ENCODE measurements around the gene SELENOM.
"Not testable (repeated sequence)": the region's sequence is repeated elsewhere in the genome, so short reads cannot be mapped to it uniquely, and the experiment has no call there.

Gene SELENOM

GRCh38 chr22:31128156-31128555 lies 20.8 kb upstream of the SELENOM start:
- no peak for DNase-seq

DNA sequence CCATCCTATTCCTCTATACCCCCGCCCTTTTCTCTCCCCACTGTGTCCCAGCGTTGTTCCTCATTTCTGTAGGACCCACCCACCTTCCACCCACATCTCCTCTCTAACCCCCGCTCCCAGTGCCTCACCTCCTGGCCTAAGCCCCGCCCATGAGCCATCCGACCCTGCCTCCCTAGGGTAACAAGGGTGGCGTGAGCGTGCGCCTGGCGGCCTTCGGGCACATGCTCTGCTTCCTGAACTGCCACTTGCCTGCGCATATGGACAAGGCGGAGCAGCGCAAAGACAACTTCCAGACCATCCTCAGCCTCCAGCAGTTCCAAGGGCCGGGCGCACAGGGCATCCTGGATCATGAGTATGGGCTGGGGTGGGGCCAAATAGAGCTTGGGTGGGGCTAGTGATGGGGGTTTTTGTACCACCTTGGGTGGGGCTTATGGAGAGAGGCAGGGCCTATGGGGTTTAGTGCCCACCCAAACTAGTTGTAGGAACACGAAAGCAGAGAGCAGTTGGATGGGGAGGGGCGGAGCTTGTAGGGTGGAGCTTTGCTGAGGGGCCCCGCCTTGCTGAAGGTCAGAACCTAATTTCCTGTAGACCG lies 19.9 kb upstream of the SELENOM start:
- DNase-seq: no peak

DNA sequence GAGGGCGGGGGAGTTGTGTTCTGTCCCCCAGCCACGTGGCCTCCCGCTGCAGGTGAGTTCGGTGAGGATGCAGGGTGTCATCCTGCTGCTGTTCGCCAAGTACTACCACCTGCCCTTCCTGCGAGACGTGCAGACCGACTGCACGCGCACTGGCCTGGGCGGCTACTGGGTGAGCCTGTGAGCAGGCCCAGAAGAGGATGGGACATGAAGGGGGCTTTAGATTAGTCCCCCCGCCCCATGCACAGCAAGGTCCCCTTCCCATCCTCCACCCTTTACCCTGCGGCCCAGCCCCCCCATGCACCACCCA lies 19.5 kb upstream of the SELENOM start:
- no peak for DNase-seq

- DNase-seq: no peak
Observed at GRCh38 chr22:31126128-31126868, 18.9 kb upstream of the SELENOM start.

DNA sequence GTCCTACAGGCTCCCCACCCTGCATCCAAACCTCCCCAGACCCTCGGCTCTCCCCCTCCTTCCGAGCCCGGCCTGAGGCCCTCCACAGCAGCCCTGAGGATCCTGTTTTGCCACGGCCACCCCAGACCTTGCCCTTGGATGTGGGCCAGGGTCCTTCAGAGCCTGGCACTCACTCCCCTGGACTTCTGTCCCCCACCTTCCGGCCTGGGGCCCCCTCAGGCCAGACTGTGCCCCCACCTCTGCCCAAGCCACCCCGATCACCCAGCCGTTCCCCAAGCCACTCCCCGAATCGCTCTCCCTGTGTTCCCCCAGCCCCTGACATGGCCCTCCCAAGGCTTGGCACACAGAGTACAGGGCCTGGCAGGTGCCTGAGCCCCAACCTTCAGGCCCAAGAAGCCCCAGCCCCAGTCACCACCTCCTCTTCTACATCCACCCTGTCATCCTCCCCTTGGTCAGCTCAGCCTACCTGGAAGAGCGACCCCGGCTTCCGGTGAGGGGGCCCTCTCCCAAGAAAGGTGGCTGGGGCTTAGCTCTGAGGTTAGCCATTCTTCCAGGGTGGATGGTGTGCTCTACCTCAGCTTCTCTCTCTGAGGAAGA lies 18.3 kb upstream of the SELENOM start:
- DNase-seq: no peak

- DNase-seq: no peak
Observed at GRCh38 chr22:31124811-31125465, 17.6 kb upstream of the SELENOM start.

DNA sequence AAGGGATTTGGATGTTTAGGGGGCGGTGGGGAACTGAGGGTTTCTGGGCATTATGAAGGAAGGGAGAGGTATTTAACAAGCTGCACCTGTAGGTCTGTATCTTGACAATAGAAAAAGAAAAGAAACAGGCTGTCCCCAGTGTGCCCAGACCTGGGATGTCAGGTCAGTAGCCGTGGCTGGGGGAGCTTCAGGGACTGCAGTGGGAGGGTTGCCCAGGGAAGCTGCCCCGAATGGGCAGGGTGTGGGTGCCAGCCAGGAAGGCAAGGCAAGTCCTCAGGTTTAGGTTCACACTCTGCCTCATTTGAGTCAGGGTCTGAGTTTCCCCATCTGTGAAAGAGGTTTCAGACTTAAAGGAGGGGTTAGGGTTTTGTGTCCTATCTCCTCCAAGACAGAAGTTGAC lies 16.9 kb upstream of the SELENOM start:
- no peak for DNase-seq

- no peak for DNase-seq
Observed at GRCh38 chr22:31123292-31123602, 15.9 kb upstream of the SELENOM start.

GRCh38 chr22:31122532-31123291 lies 15.3 kb upstream of the SELENOM start, which contains the start of gene INPP5J:
INPP5J (plus strand) TSS chr22:31122966; CDS start chr22:31123015, 49 bp downstream.
- DNase-seq: no peak

GRCh38 chr22:31122196-31122531 lies 14.8 kb upstream of the SELENOM start:
- no peak for DNase-seq

- DNase-seq: no peak
Observed at GRCh38 chr22:31121403-31121802, 14.0 kb upstream of the SELENOM start.

- DNase-seq: no peak
Observed at GRCh38 chr22:31120642-31121041, 13.3 kb upstream of the SELENOM start.

- DNase-seq: no peak
Observed at GRCh38 chr22:31120230-31120629, 12.9 kb upstream of the SELENOM start.

GRCh38 chr22:31119026-31119717 lies 11.8 kb upstream of the SELENOM start:
- no peak for DNase-seq

GRCh38 chr22:31118046-31118820 lies 10.9 kb upstream of the SELENOM start:
- no peak for DNase-seq

GRCh38 chr22:31112547-31113091 lies 5.3 kb upstream of the SELENOM start:
- not testable (repeated sequence) for DNase-seq

DNA sequence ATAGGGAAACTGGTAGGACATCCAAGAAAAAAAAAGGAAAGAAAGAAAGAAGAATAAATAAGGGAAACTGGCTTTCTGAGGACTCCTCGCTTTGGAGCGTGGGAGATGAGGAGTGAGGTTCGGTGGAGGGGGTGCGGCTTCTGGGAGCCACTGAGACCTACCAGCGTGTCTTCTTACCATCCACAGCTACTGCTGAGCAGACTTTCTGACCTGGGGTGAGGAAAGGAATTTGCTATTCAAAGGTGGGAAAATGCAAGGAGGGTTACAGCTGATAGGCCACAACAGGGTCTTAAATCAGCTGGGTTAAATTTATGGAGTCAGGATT lies 488 bp upstream of the SELENOM start:
- DNase-seq: no peak

DNA sequence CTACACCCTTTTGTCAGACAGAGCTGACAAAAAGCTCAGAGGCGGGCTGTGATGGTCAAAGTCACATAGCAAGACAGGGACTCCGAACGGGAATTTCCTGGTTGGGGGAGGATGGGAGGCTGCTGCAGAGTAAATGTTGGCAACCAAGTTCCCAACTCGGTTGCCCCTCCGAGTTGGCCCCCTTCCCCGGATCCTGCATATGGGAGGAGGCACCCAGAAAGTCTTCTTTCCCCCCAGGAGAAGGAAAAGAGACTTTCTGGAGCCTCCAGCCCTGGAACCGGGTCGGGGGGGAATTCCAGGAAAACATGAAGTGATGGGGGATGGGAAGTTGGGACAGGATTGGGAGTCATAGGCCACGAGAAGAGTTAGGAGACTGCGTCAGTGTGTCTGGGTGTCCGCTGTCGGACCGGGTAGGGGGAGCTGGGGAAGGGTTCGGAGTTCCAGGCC lies 614 bp downstream of the SELENOM start:
- DNase-seq: no peak

- DNase-seq: no peak
Observed at GRCh38 chr22:31106001-31106571, 1.3 kb downstream of the SELENOM start.

GRCh38 chr22:31105282-31105929 lies 2.0 kb downstream of the SELENOM start:
- no peak for DNase-seq

- DNase-seq: no peak
Observed at GRCh38 chr22:31104869-31105268, 2.5 kb downstream of the SELENOM start.

Data from CD4-positive, alpha-beta T cell treated with Interleukin-4 for 4 hours (primary cell).